Measurements from ENCODE around the gene NEU1.

- TF ChIP-seq CTCF (IDR thresholded peaks at IDR 0.05; ENCODE audit: insufficient read depth, low read length) (no peak), POLR2AphosphoS5 (IDR thresholded peaks at IDR 0.05; ENCODE audit: low read depth) (no peak; the same call in 1 of the 2 replicates)
Measured at GRCh38 chr6:31879143-31879542, 16.5 kb upstream of the NEU1 start.

Measured in HL-60 (cell line).